Upper lobe of right lung (tissue), 1 donor: ENCODE results near the gene UQCRHL. TPM values are rescaled to one million over a fixed set of nuclear protein-coding genes. Genes with fewer than 3 reads are reported as not detected.
"Not testable (repeated sequence)": the region's sequence is repeated elsewhere in the genome, so short reads cannot be mapped to it uniquely, and the experiment has no call there.

Source experiments
- ATAC-seq: fragments of 200-7000 bp; cut with Tn5 transposase; one replicate; pipeline ENCODE4 v1.9.1; 2020; ENCODE audit warnings: mild to moderate bottlenecking, moderate library complexity
- DNase-seq: peaks from one replicate; pipeline ENCODE4 v3.0.0-alpha.2; 2020
- H3K27ac ChIP-seq: fragments of 200-600 bp; one replicate; pipeline ENCODE4 v1.8.0; 2022
- H3K27me3 ChIP-seq: fragments of 200-600 bp; one replicate; pipeline ENCODE4 v1.8.0; 2022; ENCODE audit warnings: mild to moderate bottlenecking
- H3K36me3 ChIP-seq: fragments of 200-600 bp; one replicate; pipeline ENCODE4 v1.8.0; 2022
- H3K4me1 ChIP-seq: fragments of 200-600 bp; one replicate; pipeline ENCODE4 v1.8.0; 2022
- H3K4me3 ChIP-seq: fragments of 200-600 bp; one replicate; pipeline ENCODE4 v1.8.0; 2022; ENCODE audit warnings: mild to moderate bottlenecking
- H3K9me3 ChIP-seq: fragments of 200-600 bp; one replicate; pipeline ENCODE4 v1.8.0; 2022
- intact Hi-C: fragments of 100-400 bp; cut with DNase I; formaldehyde crosslinking; loops from one replicate; pipeline ENCODE4 v1.11.0; 2022
- total RNA-seq: library from RNA; stranded (reverse); fragmentation: NEBNext Ultra II Directional; extraction: Animal tissue kit (Norgen Biotek cat#: 25700); gene quantifications from one replicate; pipeline ENCODE4 v1.2.1, GENCODE V29; 2021
- TF ChIP-seq, protein P1 (sequence below): fragments of 200-600 bp; IDR thresholded peaks from one replicate; pipeline ENCODE4 v1.8.0; 2022; ENCODE audit warnings: antibody characterized with exemption
- donor health status: DM: no; HTN: yes; CAD: no; lungs with severe emphysema.

The UQCRHL gene
- total RNA-seq, 1 donor from 2014 or later, result 0.93 TPM

DNA sequence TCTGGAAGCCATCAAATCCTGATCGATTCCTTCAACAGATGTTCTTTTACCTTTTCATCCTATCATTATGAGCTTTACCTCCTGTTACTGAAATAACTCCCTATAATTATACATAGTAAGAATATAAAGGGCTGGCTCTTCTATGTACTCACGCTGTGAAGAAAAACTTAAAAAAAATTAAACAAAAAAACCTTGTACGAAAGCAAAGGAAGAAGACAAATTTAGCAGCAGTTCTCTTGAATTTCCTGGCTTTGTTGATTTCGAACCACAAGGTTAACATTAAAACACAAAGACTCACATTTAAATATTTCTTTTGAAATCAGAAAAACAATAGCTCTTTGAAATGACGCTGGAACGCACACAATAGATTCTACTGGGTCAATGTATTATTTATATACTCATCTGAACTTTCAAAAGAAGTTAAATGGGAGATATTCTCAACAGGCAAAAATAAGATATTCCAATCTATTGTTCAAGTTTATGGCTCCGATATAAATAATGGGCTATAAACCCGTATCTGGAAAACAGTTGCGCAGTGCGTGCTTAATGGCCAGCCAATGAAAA is 26.5 kb upstream of the UQCRHL start:
- intact Hi-C loops, result no loop called here
- H3K4me1 ChIP-seq, result peaks cover 12% of the 10 kb centered on the region
- H3K36me3 ChIP-seq, result no peaks in the 10 kb centered on the region
- ATAC-seq (no peak), DNase-seq (no peak)
- TF ChIP-seq, protein P1, sequence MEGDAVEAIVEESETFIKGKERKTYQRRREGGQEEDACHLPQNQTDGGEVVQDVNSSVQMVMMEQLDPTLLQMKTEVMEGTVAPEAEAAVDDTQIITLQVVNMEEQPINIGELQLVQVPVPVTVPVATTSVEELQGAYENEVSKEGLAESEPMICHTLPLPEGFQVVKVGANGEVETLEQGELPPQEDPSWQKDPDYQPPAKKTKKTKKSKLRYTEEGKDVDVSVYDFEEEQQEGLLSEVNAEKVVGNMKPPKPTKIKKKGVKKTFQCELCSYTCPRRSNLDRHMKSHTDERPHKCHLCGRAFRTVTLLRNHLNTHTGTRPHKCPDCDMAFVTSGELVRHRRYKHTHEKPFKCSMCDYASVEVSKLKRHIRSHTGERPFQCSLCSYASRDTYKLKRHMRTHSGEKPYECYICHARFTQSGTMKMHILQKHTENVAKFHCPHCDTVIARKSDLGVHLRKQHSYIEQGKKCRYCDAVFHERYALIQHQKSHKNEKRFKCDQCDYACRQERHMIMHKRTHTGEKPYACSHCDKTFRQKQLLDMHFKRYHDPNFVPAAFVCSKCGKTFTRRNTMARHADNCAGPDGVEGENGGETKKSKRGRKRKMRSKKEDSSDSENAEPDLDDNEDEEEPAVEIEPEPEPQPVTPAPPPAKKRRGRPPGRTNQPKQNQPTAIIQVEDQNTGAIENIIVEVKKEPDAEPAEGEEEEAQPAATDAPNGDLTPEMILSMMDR, result no peak
- no peaks in the 10 kb centered on the region for H3K9me3 ChIP-seq
- H3K27ac ChIP-seq, result peak overlapping the region; percentile 100
- H3K27me3 ChIP-seq, result no peaks in the 10 kb centered on the region
- peak overlapping the region; percentile 96 for H3K4me3 ChIP-seq

DNA sequence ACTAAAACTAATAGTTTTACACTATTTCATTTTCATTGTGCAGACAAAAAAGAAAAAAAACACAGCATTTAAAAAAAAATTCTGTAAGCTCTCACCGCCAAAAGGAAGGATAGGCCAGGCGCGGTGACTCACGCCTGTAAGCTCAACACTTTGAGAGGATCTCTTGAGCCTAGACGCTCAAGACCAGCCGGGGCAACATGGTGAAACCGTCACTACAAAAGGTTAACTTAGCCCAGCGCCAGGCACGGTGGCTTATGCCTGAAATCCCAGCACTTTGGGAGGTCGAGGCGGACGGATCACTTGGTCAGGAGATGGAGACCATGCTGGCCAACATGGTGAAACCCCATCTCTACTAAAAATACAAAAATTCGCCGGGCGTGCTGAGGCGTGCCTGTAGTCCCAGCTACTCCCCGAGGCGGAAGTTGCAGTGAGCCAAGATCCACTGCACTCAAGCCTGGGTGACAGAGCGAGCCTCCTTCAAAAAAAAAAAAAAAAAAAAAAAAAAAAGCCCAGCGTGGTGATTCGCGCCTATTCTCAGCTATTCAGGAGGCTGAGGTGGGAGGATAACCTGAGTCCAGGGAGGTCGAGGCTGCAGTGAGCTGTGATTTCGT is 25.7 kb upstream of the UQCRHL start:
- intact Hi-C loops, result no loop called here
- peak overlapping the region; percentile 100 for H3K27ac ChIP-seq
- TF ChIP-seq, protein P1, result no peak
- no peaks in the 10 kb centered on the region for H3K27me3 ChIP-seq
- DNase-seq (peak; percentile 77), ATAC-seq (no peak)
- H3K4me1 ChIP-seq, result peaks cover 12% of the 10 kb centered on the region
- peak overlapping the region; percentile 96 for H3K4me3 ChIP-seq
- H3K36me3 ChIP-seq, result no peaks in the 10 kb centered on the region
- H3K9me3 ChIP-seq, result no peaks in the 10 kb centered on the region

DNA sequence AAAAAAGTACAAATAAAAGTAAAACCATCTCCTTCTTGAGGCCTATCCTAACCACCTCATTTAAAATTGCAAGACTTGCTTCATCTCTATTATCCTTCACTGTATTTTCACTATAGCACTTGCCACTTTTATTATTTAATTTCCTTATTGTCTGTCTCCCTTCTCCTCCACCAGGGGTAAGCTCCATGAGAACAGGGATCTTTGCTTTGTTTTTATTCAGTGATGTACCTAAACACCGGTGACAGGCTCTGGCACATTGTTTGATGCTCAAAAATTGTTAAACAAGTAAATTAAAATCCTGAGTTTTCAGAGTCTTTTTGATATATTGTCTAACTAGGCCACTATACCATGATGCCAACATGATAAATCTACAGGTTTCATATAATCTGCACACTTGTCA is 22.8 kb upstream of the UQCRHL start:
- DNase-seq (no peak), ATAC-seq (no peak)
- no peak overlapping the region for H3K4me3 ChIP-seq
- intact Hi-C loops, result no loop called here
- H3K9me3 ChIP-seq, result no peaks in the 10 kb centered on the region
- H3K27ac ChIP-seq, result no peak overlapping the region
- H3K36me3 ChIP-seq, result no peaks in the 10 kb centered on the region
- H3K27me3 ChIP-seq, result no peaks in the 10 kb centered on the region
- H3K4me1 ChIP-seq, result peaks cover 12% of the 10 kb centered on the region
- TF ChIP-seq, protein P1, result no peak

DNA sequence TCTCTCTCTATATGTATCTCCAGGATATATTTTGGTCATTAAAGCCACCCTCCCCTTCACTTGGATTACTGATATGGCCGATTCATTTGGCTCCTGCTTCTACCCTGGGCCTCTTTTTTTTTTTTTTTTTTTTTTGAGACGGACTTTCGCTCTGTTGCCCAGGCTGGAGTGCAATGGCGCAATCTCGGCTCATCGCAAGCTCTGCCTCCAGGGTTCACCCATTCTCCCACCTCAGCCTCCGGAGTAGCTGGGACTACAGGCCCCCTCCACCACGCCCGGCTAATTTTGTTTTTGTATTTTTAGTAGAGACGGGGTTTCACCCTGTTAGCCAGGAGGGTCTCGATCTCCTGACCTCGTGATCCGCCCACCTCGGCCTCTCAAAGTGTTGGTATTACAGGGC is 21.5 kb upstream of the UQCRHL start:
- intact Hi-C loops, H3K27me3 ChIP-seq, H3K4me3 ChIP-seq, H3K9me3 ChIP-seq, ATAC-seq, H3K27ac ChIP-seq, H3K36me3 ChIP-seq: not testable (repeated sequence)
- peak; percentile 48 for DNase-seq
- H3K4me1 ChIP-seq, result peaks cover 12% of the 10 kb centered on the region

DNA sequence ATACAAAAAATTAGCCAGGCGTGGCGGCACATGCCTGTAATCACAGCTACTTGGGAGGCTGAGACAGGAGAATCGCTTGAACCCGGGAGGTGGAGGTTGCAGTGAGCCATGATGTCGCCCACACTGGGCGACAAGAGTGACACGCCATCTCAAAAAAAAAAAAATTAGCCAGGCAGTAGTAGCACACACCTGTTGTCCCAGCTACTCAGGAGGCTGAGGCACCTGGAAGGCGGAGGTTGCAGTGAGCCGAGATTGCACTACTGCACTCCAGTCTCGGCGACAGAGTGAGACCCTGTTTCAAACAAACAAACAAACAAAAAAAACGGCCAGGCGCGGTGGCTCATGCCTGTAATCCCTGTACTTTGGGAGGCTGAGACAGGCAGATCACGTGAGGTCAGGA is 20.1 kb upstream of the UQCRHL start:
- H3K4me3 ChIP-seq, DNase-seq, H3K4me1 ChIP-seq: not testable (repeated sequence)

DNA sequence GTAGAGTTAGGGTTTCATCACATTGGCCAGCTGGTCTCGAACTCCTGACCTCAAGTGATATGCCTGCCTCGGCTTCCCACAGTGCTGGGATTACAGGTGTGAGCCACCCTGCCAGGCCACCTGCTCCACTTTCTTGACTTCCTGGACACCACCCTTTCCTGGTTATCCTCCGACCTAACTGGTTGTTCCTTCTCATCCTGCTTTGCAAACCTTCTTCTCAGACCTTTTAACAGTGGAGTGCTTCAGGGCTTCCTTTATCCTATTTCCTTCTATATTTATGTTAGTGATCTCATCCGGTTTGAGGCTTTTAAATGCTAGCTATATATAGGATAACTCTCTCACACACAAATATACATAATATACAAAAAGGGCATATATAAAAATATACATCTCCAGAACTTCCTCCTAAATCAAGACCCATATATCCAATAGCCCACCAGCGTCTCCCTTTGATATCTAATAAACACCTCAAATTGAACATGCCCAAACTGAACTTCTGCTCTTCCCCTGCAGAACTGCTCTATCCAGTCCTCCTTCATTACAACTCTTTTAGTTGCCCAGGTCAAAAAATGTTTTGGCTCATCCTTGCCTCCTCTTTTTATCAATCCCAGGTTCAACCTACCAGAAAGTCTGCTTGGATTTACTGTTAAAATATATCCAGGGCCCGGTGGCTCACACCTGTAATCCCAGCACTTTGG is 19.5 kb upstream of the UQCRHL start:
- H3K27me3 ChIP-seq, result no peaks in the 10 kb centered on the region
- H3K4me3 ChIP-seq, result no peak overlapping the region
- intact Hi-C loops, result no loop called here
- peak; percentile 13 for DNase-seq
- no peaks in the 10 kb centered on the region for H3K9me3 ChIP-seq
- no peak overlapping the region for H3K27ac ChIP-seq
- TF ChIP-seq, protein P1, result no peak
- H3K36me3 ChIP-seq, result no peaks in the 10 kb centered on the region
- ATAC-seq, result no peak
- no peaks in the 10 kb centered on the region for H3K4me1 ChIP-seq

More for the DNA sequence above, 20.1 kb upstream of the UQCRHL start:
- H3K9me3 ChIP-seq, ATAC-seq, H3K27ac ChIP-seq, H3K36me3 ChIP-seq, intact Hi-C loops, H3K27me3 ChIP-seq: not testable (repeated sequence)
